CD4-positive, alpha-beta T cell (primary cell): ENCODE results near the gene DYNC1H1. TPM values are rescaled to one million over a fixed set of nuclear protein-coding genes. Genes with fewer than 3 reads are reported as not detected.

ENCODE experiments used
- ATAC-seq: fragments of 200-7000 bp; cut with Tn5 transposase; one replicate; pipeline ENCODE4 v1.10.0; 2022; ENCODE audit warnings: mild to moderate bottlenecking; ENCODE audit not compliant: poor library complexity
- CTCF ChIA-PET: fragments of 350-600 bp; sonication (Branson Sonifier 250); formaldehyde crosslinking; loops from one replicate; lab custom pipeline; 2021; ENCODE audit warnings: antibody characterized with exemption, inconsistent platforms; lab: Charles Lee
- POLR2A ChIA-PET: fragments of 350-600 bp; sonication (Branson Sonifier 250); formaldehyde crosslinking; loops from one replicate; lab custom pipeline; 2021; ENCODE audit warnings: antibody characterized with exemption, inconsistent platforms; lab: Charles Lee
- DNase-seq, 14 experiments: peaks; one replicate each; pipeline ENCODE4 v3.0.0-alpha.2; 2013 to 2020; ENCODE audit warnings: mixed read lengths in 2 of 14
- H3K27ac ChIP-seq, 2 donors: one replicate each; pipeline versions ENCODE4 v1.5.1 to v1.7.0; 2013; ENCODE audit warnings: low read length in 2 of 2, low read depth in 1 of 2, mild to moderate bottlenecking in 1 of 2
- H3K27me3 ChIP-seq, 2 experiments: 1 replicate in 1 of 2; 2 replicates in 1 of 2; pipeline versions ENCODE4 v1.6.1 to v1.7.0; 2013; ENCODE audit warnings: low read length in 2 of 2, control low read depth in 1 of 2, mild to moderate bottlenecking in 1 of 2, moderate library complexity in 1 of 2; ENCODE audit not compliant: insufficient read depth in 2 of 2, control insufficient read depth in 1 of 2
- H3K36me3 ChIP-seq: one replicate; pipeline ENCODE4 v1.6.1; 2013; ENCODE audit warnings: low read length, control low read depth; ENCODE audit not compliant: insufficient read depth
- H3K4me1 ChIP-seq: one replicate; pipeline ENCODE4 v1.6.1; 2013; ENCODE audit warnings: low read length, control low read depth; ENCODE audit not compliant: insufficient read depth
- H3K4me3 ChIP-seq: one replicate; pipeline ENCODE4 v1.5.1; 2013; ENCODE audit warnings: mild to moderate bottlenecking, low read length, moderate library complexity
- H3K9me3 ChIP-seq, 2 experiments: 1 replicate in 1 of 2; 2 replicates in 1 of 2; pipeline versions ENCODE4 v1.6.1 to v1.7.0; 2013; ENCODE audit warnings: low read length in 2 of 2, mild to moderate bottlenecking in 2 of 2, control low read depth in 1 of 2, moderate library complexity in 1 of 2; ENCODE audit not compliant: control insufficient read depth in 1 of 2, insufficient read depth in 1 of 2
- H3K27ac Mint-ChIP-seq: one replicate; pipeline ENCODE4 v1.8.0; 2020; ENCODE audit warnings: mixed read lengths
- H3K27me3 Mint-ChIP-seq: one replicate; pipeline ENCODE4 v1.8.0; 2021; ENCODE audit warnings: mixed read lengths
- H3K36me3 Mint-ChIP-seq: one replicate; pipeline ENCODE4 v1.8.0; 2021; ENCODE audit warnings: low read depth, mixed read lengths
- H3K4me1 Mint-ChIP-seq: one replicate; pipeline ENCODE4 v1.8.0; 2021; ENCODE audit warnings: low read depth, mixed read lengths
- H3K4me3 Mint-ChIP-seq: one replicate; pipeline ENCODE4 v1.8.0; 2020; ENCODE audit warnings: mild to moderate bottlenecking, mixed read lengths
- H3K9me3 Mint-ChIP-seq: one replicate; pipeline ENCODE4 v1.8.0; 2020; ENCODE audit warnings: mixed read lengths
- CTCF ChIP-seq: fragments of 200-600 bp; IDR thresholded peaks from one replicate; pipeline ENCODE4 v1.8.0; 2022; ENCODE audit warnings: antibody characterized with exemption, mild to moderate bottlenecking
- intact Hi-C, 2 experiments: fragments of 100-400 bp; cut with DNase I in 1 of 2; cut with micrococcal nuclease in 1 of 2; formaldehyde crosslinking; loops; one replicate each; pipeline versions ENCODE4 v1.15.1 to v1.9.0; 2023 to 2025; cut with DNase I, micrococcal nuclease
- total RNA-seq, 174 experiments: library from RNA in 2 of 174; stranded (reverse) in 2 of 174; gene quantifications; one replicate each; pipeline ENCODE4 v1.2.3 and lab custom pipeline; 2021 to 2026

Gene DYNC1H1
- total RNA-seq, 2 experiments from 2014 or later = 286 to 293 TPM

GRCh38 chr14:101961746-101962502, 2.4 kb upstream of the DYNC1H1 start:
- no peaks in the 10 kb centered on the region for H3K36me3 ChIP-seq
- H3K27ac ChIP-seq = no peak overlapping the region
- intact Hi-C loops = loop anchor here (1.0 to 5.0 kb wide), 5 partner anchors 134 to 555 kb away; no protein-coding TSS in a partner anchor
- no peaks in the 10 kb centered on the region for H3K27me3 Mint-ChIP-seq
- ATAC-seq (no peak), DNase-seq (peak in 1 of 14 experiments; percentile 26)
- no peaks in the 10 kb centered on the region for H3K9me3 ChIP-seq
- H3K9me3 Mint-ChIP-seq = no peaks in the 10 kb centered on the region
- peaks cover 34% of the 10 kb centered on the region for H3K4me1 ChIP-seq
- H3K27ac Mint-ChIP-seq = no peak overlapping the region
- peaks cover 8% of the 10 kb centered on the region for H3K36me3 Mint-ChIP-seq
- no peak overlapping the region for H3K4me3 ChIP-seq
- H3K4me3 Mint-ChIP-seq = no peak overlapping the region
- ChIA-PET POLR2A (interaction anchor here (0.8 to 1.5 kb wide), 3 partner anchors 13 to 152 kb away, joined by 3 to 4 read pairs (median 3); no protein-coding TSS in a partner anchor), CTCF (interaction anchor here (1.0 to 1.2 kb wide), 2 partner anchors 10 to 191 kb away, joined by 3 read pairs; no protein-coding TSS in a partner anchor)
- TF ChIP-seq CTCF = no peak
- H3K27me3 ChIP-seq = no peaks in the 10 kb centered on the region
- peaks cover 36% of the 10 kb centered on the region for H3K4me1 Mint-ChIP-seq

GRCh38 chr14:101962503-101962874, 1.9 kb upstream of the DYNC1H1 start:
- Histone ChIP-seq H3K27me3 (no peaks in the 10 kb centered on the region), H3K4me3 (no peak overlapping the region), H3K27ac (no peak overlapping the region), H3K36me3 (no peaks in the 10 kb centered on the region), H3K4me1 (peaks cover 34% of the 10 kb centered on the region), H3K9me3 (no peaks in the 10 kb centered on the region)
- POLR2A ChIA-PET = interaction anchor here (0.9 kb wide), 1 partner anchor 153 kb away, joined by 3 read pairs; no protein-coding TSS in a partner anchor
- DNase-seq (peak in 1 of 14 experiments; percentile 31), ATAC-seq (no peak)
- peaks cover 8% of the 10 kb centered on the region for H3K36me3 Mint-ChIP-seq
- intact Hi-C loops = loop anchor here (5.0 kb wide), 2 partner anchors 190 to 555 kb away; no protein-coding TSS in a partner anchor
- no peak overlapping the region for H3K27ac Mint-ChIP-seq
- H3K27me3 Mint-ChIP-seq = no peaks in the 10 kb centered on the region
- H3K9me3 Mint-ChIP-seq = no peaks in the 10 kb centered on the region
- peaks cover 40% of the 10 kb centered on the region for H3K4me1 Mint-ChIP-seq
- CTCF ChIA-PET = interaction anchor here (1.0 kb wide), 1 partner anchor 10 kb away, joined by 3 read pairs; no protein-coding TSS in a partner anchor
- no peak for TF ChIP-seq CTCF
- peak overlapping the region; percentile 42 for H3K4me3 Mint-ChIP-seq

- ChIA-PET CTCF (no interaction called here), POLR2A (interaction anchor here (1.4 kb wide), 1 partner anchor 203 kb away, joined by 3 read pairs; no protein-coding TSS in a partner anchor)
- Mint-ChIP-seq H3K27me3 (no peaks in the 10 kb centered on the region), H3K4me3 (peak overlapping the region; percentile 42), H3K4me1 (peaks cover 46% of the 10 kb centered on the region), H3K9me3 (no peaks in the 10 kb centered on the region), H3K27ac (no peak overlapping the region), H3K36me3 (peaks cover 14% of the 10 kb centered on the region)
- DNase-seq (no peak), ATAC-seq (no peak)
- Histone ChIP-seq H3K27ac (no peak overlapping the region), H3K27me3 (no peaks in the 10 kb centered on the region), H3K36me3 (peaks cover 2% of the 10 kb centered on the region), H3K4me3 (no peak overlapping the region), H3K4me1 (peaks cover 36% of the 10 kb centered on the region), H3K9me3 (no peaks in the 10 kb centered on the region)
- TF ChIP-seq CTCF = no peak
- intact Hi-C loops = loop anchor here (5.0 kb wide), 2 partner anchors 191 to 554 kb away; no protein-coding TSS in a partner anchor
Observed at GRCh38 chr14:101963052-101963451, 1.3 kb upstream of the DYNC1H1 start.
